GM21737 (cell line): ENCODE data around the gene PROM1.

Source experiments
- ATAC-seq: cut with Tn5 transposase; IDR thresholded peaks from one replicate; pipeline ENCODE4 v1.9.1; 2021; ENCODE audit warnings: mild to moderate bottlenecking, moderate library complexity; ENCODE audit not compliant: unreplicated experiment

PROM1 gene

DNA sequence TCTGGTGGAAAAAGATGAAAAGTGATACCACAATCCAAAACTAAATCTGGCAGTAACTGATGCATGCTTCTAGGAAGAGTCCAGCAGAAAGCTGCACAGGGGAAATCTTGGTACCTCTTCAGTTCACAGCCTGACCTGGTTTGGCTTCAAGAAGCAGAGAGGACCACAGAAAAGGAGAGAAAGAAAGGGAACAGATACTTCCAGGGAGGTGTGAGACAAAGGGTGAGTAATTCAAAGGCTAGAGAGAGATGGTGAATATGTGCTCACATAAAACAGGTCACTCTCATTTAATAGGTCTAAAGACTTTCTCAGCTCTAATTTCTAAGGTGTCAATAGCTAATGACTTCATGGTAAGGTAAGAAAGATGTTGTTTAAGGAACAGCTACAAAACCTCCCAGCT lies 132.0 kb downstream of the PROM1 start:
- no peak for ATAC-seq

DNA sequence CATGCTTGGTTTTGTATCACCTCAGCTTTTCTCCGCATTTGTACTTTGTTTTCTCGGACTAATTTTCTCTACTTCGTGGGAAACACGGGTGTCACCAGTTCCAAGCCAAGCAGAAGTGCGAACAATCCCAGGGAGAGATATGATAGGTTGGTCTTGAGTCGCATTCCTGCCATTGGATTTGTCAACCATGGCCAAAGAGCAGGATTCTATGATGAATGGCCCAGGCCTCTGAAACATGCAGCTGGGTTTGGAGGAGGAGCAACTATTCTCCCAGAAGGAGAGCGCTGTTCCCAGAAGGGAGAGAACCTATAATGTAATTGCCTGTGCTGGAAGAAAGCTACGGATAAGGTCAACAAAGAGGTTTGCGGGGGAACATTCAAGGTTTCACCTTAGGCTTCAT lies 135.0 kb downstream of the PROM1 start:
- no peak for ATAC-seq

DNA sequence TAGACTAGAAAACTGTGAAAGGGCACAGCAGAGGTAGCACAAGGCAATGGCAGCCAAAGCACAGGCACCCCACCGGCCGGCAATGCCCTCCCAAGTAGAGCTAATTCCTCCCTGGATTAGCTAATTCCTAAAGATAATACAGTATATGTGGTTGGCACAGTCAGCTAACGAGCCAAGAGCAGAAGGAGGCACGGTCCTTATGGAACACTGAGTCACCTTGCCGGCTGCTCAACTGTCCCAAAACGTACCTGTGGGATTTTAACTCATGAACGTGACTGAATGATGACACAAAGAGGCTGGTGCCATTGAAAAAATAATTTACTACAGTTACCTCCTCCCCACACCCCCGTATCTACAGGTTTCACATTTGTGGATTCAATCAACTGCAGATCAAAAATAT lies 136.1 kb downstream of the PROM1 start:
- ATAC-seq = no peak

DNA sequence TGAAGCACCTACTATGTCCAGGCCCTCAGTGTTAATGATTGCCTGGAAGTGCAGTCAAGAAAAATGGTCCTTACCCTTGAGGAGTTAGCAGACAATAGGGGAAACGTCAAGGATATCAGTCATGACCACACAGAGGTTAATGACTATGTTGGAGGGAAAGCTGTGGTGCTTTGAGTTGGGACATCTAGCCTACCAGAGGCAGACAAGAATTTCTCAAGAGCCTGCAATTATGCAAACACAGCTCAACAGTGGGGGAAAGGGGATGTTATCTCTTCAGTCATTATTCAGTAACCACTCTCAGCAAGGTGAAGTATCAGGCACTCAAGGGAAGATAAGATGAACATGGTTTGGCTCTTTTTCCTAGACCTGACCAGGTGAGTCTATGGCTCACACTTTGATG lies 138.3 kb downstream of the PROM1 start:
- ATAC-seq = no peak

DNA sequence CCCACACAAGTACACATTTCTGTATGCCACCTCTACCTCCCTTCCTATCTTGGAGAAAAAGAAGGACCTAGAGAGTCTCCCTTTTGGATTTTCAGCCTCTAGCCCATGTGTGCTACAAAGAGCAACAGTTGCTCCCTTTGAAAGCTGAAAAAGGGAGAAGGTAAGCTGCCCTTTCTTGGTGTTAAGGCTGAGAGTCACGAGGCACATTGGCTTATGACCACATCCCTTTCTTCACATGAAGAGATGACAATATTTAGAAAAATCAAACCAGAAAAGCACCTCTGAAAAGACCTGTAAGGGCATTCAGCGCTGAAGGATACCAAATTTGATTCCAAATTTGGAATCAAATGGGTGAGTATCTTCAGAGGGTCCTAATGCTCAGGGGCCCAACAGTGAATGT lies 138.9 kb downstream of the PROM1 start:
- ATAC-seq = no peak

DNA sequence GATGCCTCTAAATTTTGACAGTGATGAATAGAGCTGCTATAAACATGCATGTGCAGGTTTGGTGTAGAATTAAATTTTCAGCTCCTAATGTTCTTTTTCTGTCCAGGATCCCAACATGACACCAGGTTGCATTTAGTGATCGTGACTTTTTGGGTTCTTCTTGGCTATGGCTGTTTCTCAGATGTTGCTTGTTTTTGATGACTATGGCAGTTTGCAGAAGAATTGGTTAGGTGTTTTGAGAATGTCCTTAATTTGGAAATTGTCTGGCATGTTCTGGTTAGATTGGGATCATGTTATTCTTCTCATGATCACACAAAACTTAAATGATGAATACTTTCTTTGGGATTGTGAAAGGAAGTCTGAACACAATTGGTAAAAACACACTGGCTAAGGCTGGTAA lies 141.5 kb downstream of the PROM1 start:
- ATAC-seq = no peak

DNA sequence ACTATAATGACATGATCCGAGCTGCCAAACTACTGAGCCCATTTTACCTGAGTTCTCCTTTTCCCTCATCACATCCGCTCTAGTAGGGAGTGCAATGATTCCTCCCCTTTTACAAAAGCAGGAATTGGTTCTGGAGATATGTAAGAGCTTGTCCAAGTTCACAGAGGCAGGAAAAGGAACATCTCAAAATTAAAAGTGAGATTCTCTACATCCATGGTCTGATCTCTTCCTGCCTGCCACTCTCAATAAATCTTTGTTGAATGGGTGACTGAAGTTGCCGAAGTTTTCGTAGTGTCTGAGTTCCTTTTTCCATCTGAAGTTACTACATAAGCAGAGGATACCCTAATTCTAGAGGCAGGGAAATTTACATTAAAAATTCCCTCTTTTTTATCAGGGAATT lies 145.2 kb downstream of the PROM1 start, which contains the start of gene FGFBP1:
Gene FGFBP1 (minus strand): TSS at position 101 of the 400 bp plus-strand sequence. CDS start 2,108 bp downstream, outside the sequence.
- no peak for ATAC-seq

DNA sequence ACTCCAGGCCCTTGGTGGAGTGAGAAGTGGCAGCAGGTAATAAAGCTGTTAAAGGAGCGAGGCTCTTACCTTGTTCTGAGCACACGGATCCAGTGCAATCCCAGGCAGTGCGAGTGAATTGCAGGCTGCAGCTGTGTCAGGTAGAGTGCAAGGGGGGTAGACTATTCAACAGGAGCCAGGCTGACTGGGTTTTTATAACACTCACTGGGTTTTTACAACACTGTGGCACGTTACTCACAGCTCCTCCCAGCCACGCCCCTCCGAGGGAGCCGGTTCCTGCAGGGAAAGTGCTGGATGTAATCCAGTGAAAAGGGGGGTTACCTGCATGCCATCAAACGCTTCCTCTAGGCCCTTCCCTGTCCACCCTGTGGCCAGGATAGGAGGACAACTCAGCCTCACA lies 145.6 kb downstream of the PROM1 start:
- no peak for ATAC-seq

DNA sequence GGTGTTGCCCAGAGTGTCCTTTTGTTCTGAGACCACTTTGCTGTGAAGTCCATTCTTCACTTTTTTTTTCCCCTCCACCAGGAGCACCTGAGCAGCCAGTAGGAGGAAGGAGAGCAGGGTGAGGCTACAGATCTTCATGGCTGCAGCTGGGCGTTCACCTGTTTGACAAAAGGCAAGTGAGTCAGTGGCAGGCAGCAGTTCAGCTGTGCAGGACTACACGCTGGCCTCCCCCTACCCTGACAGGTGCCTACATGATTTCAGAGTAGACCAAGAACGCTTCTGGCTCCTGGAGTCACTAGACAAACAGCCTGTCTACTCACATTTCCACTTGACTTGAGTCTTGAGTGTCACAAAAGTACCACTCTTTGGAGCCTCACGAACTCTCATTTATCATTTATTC lies 147.3 kb downstream of the PROM1 start:
- ATAC-seq = no peak

DNA sequence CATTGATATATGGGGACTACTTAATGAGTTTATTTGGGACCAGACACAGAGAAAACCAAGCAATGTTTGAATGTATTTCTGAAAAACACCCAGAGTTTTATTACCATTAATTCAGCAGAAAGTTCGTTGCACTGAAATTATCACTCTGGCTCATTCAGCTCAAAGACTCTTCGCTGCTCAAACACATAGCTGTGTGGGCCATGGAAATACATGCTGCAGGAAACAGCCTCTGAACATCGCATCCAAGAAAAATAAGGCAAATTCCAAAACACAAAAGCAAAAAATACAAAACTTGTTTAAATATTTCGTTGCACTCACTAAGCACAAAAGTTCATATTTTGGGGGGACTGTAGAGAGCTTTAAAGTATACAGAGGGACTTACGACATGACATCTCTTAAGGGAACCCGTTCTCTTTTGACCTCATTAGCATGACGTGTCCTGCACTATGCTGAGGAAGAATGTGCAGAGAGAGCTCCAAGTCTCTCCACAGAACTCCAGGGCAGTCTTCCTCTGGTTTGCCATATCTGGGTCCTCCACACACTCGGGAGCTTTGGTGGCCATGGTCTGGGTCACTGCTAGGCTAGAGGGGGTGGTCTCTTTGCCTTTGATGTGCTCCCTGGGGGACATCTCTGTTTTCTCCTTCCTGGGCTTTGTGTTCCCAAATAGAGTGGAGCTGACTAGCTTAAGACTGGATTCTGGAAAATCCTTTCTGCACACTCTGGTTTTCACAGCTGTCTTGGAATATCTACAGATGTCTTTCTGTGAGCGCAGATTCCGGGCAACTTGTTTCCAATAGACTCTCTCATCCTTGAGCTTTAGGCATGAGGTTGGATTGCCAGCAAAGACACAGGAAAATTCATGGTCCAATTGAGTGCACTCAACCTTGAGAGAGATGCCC lies 148.1 kb downstream of the PROM1 start:
- ATAC-seq = no peak

DNA sequence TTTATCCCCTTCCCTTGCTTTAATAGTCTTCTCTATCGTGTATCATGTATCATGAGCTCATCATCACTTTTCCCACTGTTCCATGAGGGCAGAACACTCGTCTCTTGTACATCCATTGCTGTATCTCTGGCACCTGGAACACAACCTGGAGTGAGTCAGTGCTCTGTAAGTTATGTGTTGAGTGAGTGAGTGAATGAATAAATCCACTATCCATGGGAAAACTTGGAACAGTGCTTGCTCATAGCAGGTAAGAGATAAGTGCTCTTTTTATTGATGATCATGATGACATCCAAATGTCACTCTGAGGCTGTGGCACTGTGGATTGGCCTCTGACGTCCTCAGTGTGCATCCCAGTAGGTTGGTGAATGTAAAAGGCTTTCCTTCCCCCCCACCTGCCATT lies 149.6 kb downstream of the PROM1 start:
- no peak for ATAC-seq

DNA sequence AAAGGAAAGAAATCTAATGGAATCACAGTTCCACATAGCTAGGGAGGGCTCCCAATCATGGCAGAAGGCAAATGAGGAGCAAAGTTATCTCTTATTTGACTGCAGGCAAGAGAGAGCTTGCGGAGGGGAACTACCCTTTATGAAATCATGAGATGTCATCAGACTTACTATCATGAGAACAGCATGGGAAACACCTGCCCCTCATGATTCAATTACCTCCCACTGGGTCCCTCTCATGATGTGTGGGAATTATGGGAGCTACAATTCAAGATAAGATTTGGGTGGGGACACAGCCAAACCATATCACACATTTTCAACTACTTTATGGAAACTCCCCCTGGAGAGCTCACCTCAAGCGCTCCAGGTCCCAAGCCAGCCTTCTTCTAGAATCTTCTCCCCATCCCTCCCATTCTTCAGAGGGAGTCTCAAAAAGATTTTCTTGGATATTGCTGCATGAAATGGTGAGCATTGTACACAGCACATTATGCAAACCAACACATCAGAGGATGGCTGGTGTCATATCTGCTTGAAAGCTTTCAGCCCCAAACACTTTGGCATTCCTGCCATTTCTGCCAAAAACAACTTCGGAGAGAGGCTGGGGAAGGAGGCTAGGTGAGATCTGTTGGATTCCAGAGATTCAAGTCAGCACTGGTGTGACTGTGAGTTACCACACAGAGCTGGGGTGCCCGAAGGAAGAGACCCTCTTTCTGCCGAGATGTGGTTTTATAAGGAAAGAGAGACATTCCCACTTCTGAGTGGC lies 152.2 kb downstream of the PROM1 start:
- ATAC-seq = no peak

DNA sequence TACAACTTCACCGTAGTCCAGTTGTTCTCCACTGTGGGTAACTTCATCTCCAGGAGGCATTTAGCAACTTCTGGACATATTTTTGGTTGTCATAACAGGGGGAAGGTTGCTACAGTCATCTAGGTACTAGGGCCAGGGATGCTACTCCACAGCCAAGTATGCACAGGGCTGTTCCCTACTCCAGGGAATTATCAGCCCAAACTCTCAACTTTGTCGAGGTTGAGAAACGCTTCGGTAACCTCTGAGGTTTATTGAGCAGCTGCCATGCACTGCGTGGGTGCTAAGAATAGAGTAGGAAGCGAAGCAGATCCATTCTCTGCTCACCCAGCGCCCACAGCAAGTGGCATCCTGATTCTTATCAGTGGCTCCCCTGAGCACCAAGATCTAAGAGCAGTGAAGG lies 153.5 kb downstream of the PROM1 start:
- ATAC-seq = no peak

DNA sequence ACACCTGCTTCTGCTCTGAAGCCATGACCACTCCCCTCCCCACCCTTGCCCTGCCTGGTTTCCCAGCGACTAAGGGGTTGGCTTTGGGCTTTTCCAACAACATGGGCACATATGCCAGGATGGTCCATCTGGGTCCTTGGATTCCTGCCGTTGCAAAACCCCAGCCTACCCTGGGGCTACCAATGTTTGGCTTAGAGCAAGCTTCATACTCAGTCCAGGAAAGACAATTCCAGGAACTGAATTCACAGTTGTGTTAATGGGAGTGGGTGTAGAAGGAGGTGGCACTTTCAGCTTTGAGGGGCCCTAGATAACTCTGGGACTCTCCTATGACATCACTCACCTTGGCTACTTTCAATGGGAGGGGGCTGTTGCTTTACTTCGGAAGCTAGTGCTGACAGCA lies 154.3 kb downstream of the PROM1 start:
- no peak for ATAC-seq

DNA sequence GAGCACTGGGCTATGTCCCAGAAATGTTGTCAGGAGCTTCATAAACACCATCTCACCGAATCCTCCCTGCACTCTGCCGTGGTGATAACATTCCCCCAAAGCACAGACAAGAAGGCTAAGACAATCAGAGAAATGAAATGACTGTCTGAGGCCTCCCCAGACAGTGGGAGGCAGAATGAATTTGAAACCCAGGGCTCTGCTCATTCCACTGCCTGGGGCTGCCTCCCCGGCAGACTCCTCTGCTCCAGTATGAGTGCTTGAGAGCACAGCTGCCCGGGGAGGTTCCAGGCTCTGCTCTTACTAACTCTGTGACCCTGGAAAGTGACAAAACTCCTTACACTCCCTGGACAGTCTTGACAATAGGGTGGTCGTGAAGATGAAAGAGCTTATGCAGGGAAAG lies 154.9 kb downstream of the PROM1 start:
- ATAC-seq = no peak

DNA sequence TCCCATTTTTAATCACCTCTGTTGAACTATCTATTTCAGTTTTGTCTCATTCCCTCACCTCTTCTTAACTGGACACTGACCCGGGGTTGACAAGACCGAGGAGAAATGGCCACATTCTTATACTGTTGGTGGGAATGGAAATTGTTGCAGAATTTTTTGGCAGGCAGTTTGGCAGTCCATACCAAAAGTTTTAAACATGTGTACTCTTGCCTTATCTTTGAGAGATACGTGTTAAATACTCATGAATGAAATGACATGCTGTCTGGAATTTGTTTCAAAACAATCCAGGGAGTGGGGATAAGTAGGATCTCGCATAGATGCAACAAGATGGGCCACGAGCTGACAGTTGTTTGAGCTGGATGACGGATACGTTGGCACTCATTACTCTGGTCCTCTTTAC lies 157.3 kb downstream of the PROM1 start:
- no peak for ATAC-seq

DNA sequence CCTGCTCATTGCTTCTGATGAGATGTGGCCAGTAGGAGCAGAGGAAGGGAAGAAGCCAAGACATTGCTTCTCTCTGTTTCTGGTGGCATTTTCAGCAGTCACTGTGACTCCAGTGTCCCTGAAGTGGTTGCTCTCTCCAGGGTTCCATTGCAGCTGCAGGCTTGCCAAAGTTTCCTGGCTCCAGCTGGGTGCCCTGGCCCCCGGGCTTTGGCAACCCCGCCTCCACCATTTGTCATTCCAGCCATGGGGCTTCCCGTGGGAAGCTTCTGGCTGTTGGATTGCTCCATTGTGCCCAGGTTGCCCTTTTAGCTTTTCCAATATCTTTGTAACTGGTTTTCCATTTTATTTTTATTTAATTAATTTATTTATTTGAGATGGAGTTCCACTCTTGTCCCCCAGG lies 158.0 kb downstream of the PROM1 start:
- ATAC-seq = no peak

DNA sequence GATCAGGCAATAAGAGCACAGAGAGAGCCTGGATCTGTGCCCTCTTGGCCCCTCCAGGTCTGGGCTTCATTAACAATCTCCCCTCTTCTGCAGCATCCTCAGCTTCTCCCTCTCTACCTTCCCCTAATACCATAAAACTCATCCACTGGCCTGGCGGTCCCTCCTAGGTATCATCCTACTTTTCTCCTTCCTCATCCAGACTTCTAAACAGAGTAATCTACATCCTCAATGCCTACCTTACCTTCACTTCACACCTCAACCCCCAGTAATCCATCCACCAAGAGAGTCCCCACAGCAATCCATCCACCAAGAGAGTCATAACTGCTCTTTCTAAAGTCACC lies 162.3 kb downstream of the PROM1 start:
- ATAC-seq = no peak

DNA sequence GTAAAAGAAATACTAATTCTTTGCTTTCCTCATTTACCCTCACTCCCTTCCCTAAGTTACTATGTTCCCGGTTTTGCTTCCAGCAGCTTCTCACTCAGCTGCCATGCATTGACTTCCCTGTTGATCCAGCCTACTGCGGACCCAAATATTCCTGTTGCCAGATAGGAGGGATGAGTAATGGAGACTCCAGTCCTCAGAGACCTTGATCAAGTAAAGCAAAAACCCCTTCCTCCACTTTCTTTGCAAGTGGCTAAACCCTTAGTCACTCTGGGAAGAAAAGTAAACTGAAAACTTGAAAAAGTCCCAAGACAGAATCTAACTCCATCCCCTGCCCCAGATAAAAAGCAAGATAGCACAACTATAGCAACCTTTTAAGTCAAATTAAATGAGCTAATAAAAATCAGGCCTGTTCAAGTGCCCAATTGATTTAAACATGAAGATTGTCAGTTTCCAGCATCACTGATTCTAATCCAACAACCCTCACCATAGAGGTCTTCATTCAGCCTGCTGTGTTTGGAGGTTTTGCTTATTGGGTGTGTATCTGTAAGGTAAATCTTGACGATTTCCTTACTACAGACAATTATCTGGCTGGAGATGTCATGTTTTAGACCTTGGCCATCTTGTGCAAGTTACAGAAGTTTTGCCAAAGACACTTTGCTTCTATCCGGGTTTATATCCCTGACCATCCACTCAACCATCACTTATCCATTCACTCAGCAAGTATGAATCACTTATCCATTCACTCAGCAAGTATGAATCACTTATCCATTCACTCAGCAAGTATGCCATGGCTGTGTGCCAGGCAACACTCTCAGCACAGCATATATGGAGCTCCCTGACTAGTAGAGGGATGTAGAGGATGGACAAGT lies 162.9 kb downstream of the PROM1 start:
- no peak for ATAC-seq

DNA sequence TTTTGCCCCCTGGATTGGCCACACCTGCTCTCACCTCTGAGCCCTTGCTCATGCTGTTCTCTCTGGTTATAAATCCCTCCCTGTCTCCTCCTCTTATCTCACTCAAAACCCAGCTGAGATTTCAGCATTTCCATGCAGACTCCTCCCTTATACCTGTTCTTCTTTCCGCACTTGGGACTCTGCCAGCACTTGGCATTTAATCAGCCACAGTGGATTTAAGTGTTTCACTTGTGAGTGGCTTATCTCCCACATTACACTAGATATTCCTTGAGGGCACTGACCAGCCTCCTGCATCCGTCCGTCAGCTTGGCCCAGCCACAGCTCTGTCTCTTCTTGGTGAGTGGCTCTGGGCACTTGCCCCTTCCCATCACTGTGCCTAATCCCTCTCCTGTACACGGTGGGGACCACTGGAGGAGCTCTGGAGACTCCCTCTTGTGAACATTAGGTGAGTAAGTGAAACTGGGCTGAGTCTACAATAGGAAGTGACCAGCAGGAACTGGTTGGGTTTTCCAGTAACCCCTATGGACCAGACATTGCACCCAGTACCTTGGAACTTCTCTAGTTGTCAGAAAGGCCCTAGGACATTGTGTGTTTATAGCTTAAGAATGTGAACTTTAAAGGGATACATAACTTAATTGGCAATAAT lies 165.2 kb downstream of the PROM1 start:
- no peak for ATAC-seq
